Cardiac muscle cell (in vitro differentiated cells and primary cell): Measurements from ENCODE around the gene B4GALNT3. TPM values are rescaled to one million over a fixed set of nuclear protein-coding genes. Genes with fewer than 3 reads are reported as not detected.

Experiments used
- DNase-seq, 2 donors: peaks; one replicate each; pipeline versions ENCODE4 v3.0.0 to v3.0.0-alpha.2; 2010 to 2017; ENCODE audit warnings: low read depth in 1 of 2, low spot score in 1 of 2
- H3K27ac ChIP-seq: fragments of 200-600 bp; sonication (generic); 2 replicates; pipeline ENCODE4 v1.5.1; 2016
- H3K27me3 ChIP-seq: fragments of 200-600 bp; sonication (generic); 2 replicates; pipeline ENCODE4 v1.6.0; 2016; ENCODE audit warnings: control low read depth
- H3K36me3 ChIP-seq: fragments of 200-600 bp; sonication (generic); 2 replicates; pipeline ENCODE4 v1.5.1; 2016; ENCODE audit warnings: control low read depth
- H3K4me1 ChIP-seq: fragments of 200-600 bp; sonication (generic); 2 replicates; pipeline ENCODE4 v1.8.1; 2017; ENCODE audit warnings: low read depth, mild to moderate bottlenecking, mixed run types
- H3K4me3 ChIP-seq: fragments of 200-600 bp; sonication (generic); 2 replicates; pipeline ENCODE4 v1.5.1; 2016; ENCODE audit warnings: mild to moderate bottlenecking
- H3K9me3 ChIP-seq: fragments of 200-600 bp; sonication (generic); 2 replicates; pipeline ENCODE4 v1.5.1; 2017; ENCODE audit warnings: low read depth, mild to moderate bottlenecking, control low read depth
- polyA plus RNA-seq: library from polyadenylated mRNA; unstranded; fragments of >200 nt; fragmentation: Nextera tagmentation; extraction: Ambion mirVana; gene quantifications from 2 replicates; pipeline ENCODE4 v1.2.1, GENCODE V29; 2016
- total RNA-seq: library from RNA; depleted of rRNA; stranded (reverse); fragments of >200 nt; gene quantifications from 2 replicates; pipeline ENCODE4 v1.2.3, GENCODE V29; 2016
- TF ChIP-seq, protein P1 (sequence below): IDR thresholded peaks from 2 replicates; pipeline ENCODE4 v1.5.1; 2012; ENCODE audit warnings: low read depth, mild to moderate bottlenecking, low read length

Gene B4GALNT3
- total and polyA plus RNA-seq, 2 experiments from 2014 or later: 23.7 to 38.6 TPM

DNA sequence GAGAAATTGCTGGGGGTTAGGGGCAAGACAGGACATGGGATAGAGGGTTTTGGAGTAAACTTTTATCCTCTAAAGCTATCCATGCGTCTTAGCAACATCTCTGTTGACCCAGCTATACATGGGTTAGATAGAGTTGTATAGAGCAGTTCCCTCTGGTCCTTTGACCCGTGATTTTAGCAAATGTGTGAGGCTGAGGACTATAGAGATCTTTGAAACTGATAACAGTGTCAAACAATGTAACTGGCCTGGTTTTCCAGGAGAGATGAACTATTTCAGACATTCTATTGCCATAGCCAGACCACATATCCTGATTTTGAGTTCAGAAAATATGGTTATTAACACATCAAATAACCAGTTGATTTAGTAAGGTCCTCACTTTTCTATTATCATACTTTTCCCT is 60.4 kb downstream of the B4GALNT3 start:
- Histone ChIP-seq H3K4me1 (peaks cover 7% of the 10 kb centered on the region), H3K27ac (no peak overlapping the region), H3K27me3 (no peaks in the 10 kb centered on the region), H3K4me3 (no peak overlapping the region), H3K36me3 (no peaks in the 10 kb centered on the region), H3K9me3 (no peaks in the 10 kb centered on the region)
- TF ChIP-seq, protein P1, sequence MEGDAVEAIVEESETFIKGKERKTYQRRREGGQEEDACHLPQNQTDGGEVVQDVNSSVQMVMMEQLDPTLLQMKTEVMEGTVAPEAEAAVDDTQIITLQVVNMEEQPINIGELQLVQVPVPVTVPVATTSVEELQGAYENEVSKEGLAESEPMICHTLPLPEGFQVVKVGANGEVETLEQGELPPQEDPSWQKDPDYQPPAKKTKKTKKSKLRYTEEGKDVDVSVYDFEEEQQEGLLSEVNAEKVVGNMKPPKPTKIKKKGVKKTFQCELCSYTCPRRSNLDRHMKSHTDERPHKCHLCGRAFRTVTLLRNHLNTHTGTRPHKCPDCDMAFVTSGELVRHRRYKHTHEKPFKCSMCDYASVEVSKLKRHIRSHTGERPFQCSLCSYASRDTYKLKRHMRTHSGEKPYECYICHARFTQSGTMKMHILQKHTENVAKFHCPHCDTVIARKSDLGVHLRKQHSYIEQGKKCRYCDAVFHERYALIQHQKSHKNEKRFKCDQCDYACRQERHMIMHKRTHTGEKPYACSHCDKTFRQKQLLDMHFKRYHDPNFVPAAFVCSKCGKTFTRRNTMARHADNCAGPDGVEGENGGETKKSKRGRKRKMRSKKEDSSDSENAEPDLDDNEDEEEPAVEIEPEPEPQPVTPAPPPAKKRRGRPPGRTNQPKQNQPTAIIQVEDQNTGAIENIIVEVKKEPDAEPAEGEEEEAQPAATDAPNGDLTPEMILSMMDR: no peak
- DNase-seq: no peak

DNA sequence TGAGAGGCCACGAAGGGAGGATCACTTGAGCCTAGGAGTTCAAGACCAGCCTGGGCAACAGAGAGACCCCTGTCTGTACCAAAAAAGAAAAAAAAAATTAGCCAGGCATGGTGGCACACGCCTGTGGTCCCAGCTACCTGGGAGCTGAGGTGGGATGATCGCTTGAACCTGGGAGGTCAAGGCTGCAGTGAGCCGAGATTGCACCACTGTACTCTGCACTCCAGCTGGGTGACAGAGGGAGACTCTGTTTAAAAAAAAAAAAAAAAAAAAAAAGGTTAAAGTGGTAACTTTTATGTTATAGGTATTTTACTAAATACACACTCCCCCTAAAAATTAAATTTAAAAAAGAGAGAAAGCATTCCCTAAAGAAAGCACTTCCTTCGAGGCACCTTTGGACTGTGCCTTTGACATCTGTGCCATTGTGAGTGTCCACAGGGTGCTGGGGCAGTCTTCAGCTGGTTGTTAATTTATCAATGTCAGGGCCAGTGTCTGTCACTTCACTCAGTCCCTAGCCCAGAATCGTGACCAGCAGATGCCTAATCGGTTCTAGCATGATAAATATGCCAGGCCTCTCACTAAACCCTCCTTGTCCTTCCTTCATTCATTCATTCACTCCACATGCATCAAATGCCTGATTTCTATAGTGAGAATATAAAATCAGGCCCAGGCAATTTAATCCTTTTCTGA is 63.1 kb downstream of the B4GALNT3 start:
- TF ChIP-seq, protein P1: no peak
- Histone ChIP-seq H3K9me3 (no peaks in the 10 kb centered on the region), H3K4me3 (no peak overlapping the region), H3K36me3 (no peaks in the 10 kb centered on the region), H3K27ac (peak overlapping the region; percentile 43), H3K27me3 (no peaks in the 10 kb centered on the region), H3K4me1 (peaks cover 7% of the 10 kb centered on the region)
- no peak for DNase-seq

DNA sequence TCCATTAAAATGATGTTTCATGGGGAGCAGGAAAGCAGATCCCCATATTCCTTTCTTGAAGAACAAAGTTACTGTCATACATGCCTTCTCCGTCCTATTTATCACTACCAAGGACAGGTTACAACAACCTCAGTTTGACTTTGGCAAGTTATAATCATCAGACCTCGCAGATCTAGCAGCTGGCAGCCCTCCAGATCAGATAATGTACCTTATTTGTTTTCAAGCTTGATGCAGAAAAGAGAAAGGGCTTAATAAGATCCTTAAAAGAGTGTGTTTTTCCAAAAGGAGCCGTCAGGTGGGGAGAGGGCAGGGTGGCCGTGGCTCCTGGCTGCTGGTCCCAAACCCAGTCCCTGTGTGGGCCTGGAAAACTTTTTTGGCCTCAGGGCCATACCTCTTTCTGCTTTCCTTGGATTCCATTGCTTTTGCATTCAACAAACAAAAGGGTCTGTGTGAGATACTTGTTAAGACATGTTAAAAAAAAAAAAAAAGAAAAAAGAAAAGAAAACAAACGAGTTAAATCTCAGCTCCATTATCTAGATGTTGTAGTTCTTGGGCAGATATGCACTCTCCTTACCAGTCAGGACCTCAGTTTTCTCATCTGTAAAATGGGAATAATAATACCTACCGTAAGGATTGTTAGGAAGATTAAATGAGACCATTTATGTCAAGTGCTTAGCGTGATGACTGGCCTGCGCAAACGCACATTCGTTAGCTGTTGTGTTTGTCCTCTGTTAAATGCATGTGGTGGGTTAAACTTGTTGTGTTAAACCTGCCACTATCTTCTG is 64.6 kb downstream of the B4GALNT3 start:
- no peak for DNase-seq

DNA sequence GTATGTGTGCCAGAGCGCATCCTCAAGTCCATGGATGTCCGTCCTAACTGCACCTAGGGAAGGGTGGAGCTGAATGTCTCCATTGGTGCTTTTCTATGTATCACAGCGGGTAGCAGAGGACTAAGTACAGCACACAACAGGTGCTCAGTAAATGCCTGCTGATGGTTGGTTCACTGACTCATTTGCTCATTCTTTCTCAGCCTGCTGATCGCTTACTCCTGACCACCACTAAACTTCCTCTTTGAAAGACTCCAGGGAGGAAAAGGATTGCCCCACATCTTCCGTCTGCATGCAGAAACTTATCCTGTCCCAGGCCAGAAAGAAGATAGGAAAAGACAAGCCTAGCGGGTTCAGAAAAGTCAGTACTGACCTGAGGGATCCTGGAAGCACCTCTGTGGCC is 66.3 kb downstream of the B4GALNT3 start:
- no peaks in the 10 kb centered on the region for H3K27me3 ChIP-seq
- no peak for DNase-seq
- TF ChIP-seq, protein P1: no peak
- H3K4me1 ChIP-seq: peaks cover 11% of the 10 kb centered on the region
- H3K27ac ChIP-seq: no peak overlapping the region
- no peaks in the 10 kb centered on the region for H3K36me3 ChIP-seq
- no peak overlapping the region for H3K4me3 ChIP-seq
- H3K9me3 ChIP-seq: no peaks in the 10 kb centered on the region

More for the DNA sequence above, 64.6 kb downstream of the B4GALNT3 start:
- TF ChIP-seq, protein P1: no peak
- H3K4me1 ChIP-seq: peaks cover 11% of the 10 kb centered on the region
- H3K9me3 ChIP-seq: no peaks in the 10 kb centered on the region
- no peaks in the 10 kb centered on the region for H3K36me3 ChIP-seq
- H3K27me3 ChIP-seq: no peaks in the 10 kb centered on the region
- no peak overlapping the region for H3K4me3 ChIP-seq
- peak overlapping the region; percentile 13 for H3K27ac ChIP-seq

DNA sequence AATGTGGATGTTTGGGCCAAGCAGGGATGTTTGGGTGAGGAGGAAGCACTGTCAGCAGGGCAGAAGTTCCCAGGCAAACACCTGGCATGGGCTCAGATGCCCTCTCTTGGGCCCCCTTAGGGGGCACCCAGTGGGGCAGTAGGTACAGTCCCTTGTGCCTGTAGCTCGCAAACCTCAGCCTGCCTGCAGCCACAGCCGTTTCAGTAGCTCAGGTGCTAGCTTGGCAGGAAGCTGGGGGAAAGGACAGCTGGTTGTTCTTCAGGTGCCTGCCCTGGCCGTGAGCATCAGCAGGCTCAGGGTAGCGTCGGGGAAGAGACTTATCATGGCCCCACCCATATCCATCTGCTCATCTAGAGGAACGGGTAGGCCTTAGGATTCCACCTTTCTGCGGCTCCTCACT is 67.5 kb downstream of the B4GALNT3 start:
- Histone ChIP-seq H3K27ac (no peak overlapping the region), H3K9me3 (no peaks in the 10 kb centered on the region), H3K36me3 (no peaks in the 10 kb centered on the region), H3K4me3 (no peak overlapping the region), H3K4me1 (peaks cover 11% of the 10 kb centered on the region), H3K27me3 (no peaks in the 10 kb centered on the region)
- TF ChIP-seq, protein P1: no peak
- DNase-seq: no peak
